CD14-positive monocyte (primary cell): ENCODE measurements around the gene CAST. TPM values are rescaled to one million over a fixed set of nuclear protein-coding genes. Genes with fewer than 3 reads are reported as not detected.

Source experiments
- DNase-seq, 3 donors: peaks; one replicate each; pipeline ENCODE4 v3.0.0-alpha.2; 2011 to 2022
- H2AFZ ChIP-seq: 2 replicates; pipeline ENCODE4 v1.6.0; 2012; ENCODE audit warnings: mild to moderate bottlenecking, low read depth, low read length, inconsistent platforms; ENCODE audit not compliant: insufficient read depth, poor library complexity, severe bottlenecking
- H3K27ac ChIP-seq, 2 donors: 1 replicate in 1 of 2; 2 replicates in 1 of 2; pipeline ENCODE4 v1.5.1; 2012 to 2013; ENCODE audit warnings: low read length in 2 of 2, control low read depth in 1 of 2, inconsistent platforms in 1 of 2, low read depth in 1 of 2, mild to moderate bottlenecking in 1 of 2
- H3K27me3 ChIP-seq, 2 donors: one replicate each; pipeline versions ENCODE4 v1.6.0 to v1.6.1; 2011 to 2013; ENCODE audit warnings: low read length in 2 of 2; ENCODE audit not compliant: control insufficient read depth in 2 of 2, insufficient read depth in 2 of 2
- H3K36me3 ChIP-seq, 2 donors: replicated peaks in 1 of 2; 1 replicate in 1 of 2; 2 replicates in 1 of 2; pipeline versions ENCODE4 v1.5.1 to v1.6.1; 2012 to 2013; ENCODE audit warnings: low read length in 2 of 2, control low read depth in 1 of 2, inconsistent platforms in 1 of 2, mild to moderate bottlenecking in 1 of 2; ENCODE audit not compliant: insufficient read depth in 2 of 2, control insufficient read depth in 1 of 2
- H3K4me1 ChIP-seq, 2 donors: 1 replicate in 1 of 2; 2 replicates in 1 of 2; pipeline versions ENCODE4 v1.5.1 to v1.6.1; 2012 to 2013; ENCODE audit warnings: low read length in 2 of 2, control low read depth in 1 of 2, inconsistent platforms in 1 of 2, mild to moderate bottlenecking in 1 of 2, moderate library complexity in 1 of 2; ENCODE audit not compliant: insufficient read depth in 2 of 2, control insufficient read depth in 1 of 2
- H3K4me2 ChIP-seq: replicated peaks from 2 replicates; pipeline ENCODE3; 2012; ENCODE audit warnings: low read length, moderate library complexity, mild to moderate bottlenecking; ENCODE audit not compliant: poor library complexity, severe bottlenecking; ENCODE audit errors: extremely low read depth
- H3K4me3 ChIP-seq, 3 experiments: fragments of 200-600 bp in 1 of 3; sonication (generic) in 1 of 3; replicated peaks in 1 of 3; 1 replicate in 2 of 3; 2 replicates in 1 of 3; pipeline ENCODE4 v1.5.1; 2011 to 2013; ENCODE audit warnings: low read length in 3 of 3, mild to moderate bottlenecking in 3 of 3, control low read depth in 2 of 3, low read depth in 2 of 3, inconsistent platforms in 1 of 3, moderate library complexity in 1 of 3
- H3K79me2 ChIP-seq: 2 replicates; pipeline ENCODE4 v1.6.0; 2012; ENCODE audit warnings: mild to moderate bottlenecking, control low read depth, inconsistent platforms, low read length, moderate library complexity; ENCODE audit not compliant: insufficient read depth
- H3K9ac ChIP-seq: 2 replicates; pipeline ENCODE4 v1.6.0; 2017; ENCODE audit warnings: low read length, mild to moderate bottlenecking; ENCODE audit not compliant: insufficient read depth, poor library complexity, severe bottlenecking
- H3K9me3 ChIP-seq, 2 donors: replicated peaks in 1 of 2; 1 replicate in 1 of 2; 2 replicates in 1 of 2; pipeline versions ENCODE4 v1.5.1 to v1.6.1; 2012 to 2013; ENCODE audit warnings: low read length in 2 of 2, control low read depth in 1 of 2; ENCODE audit not compliant: control insufficient read depth in 1 of 2, insufficient read depth in 1 of 2
- H4K20me1 ChIP-seq: 2 replicates; pipeline ENCODE4 v1.6.0; 2012; ENCODE audit warnings: mild to moderate bottlenecking, low read length, control low read depth, moderate library complexity; ENCODE audit not compliant: insufficient read depth
- H3K27ac Mint-ChIP-seq, 7 donors: one replicate each; pipeline ENCODE4 v1.8.0; 2020; ENCODE audit warnings: mild to moderate bottlenecking in 7 of 7, mixed read lengths in 7 of 7, moderate library complexity in 6 of 7, inconsistent platforms in 2 of 7
- H3K27me3 Mint-ChIP-seq, 3 donors: one replicate each; pipeline ENCODE4 v1.8.0; 2021 to 2022; ENCODE audit warnings: low read depth in 3 of 3, mild to moderate bottlenecking in 3 of 3, mixed read lengths in 3 of 3, moderate library complexity in 3 of 3, inconsistent platforms in 1 of 3
- H3K36me3 Mint-ChIP-seq, 2 donors: one replicate each; pipeline ENCODE4 v1.8.0; 2020; ENCODE audit warnings: mixed read lengths in 2 of 2, inconsistent platforms in 1 of 2, mild to moderate bottlenecking in 1 of 2
- H3K4me1 Mint-ChIP-seq: one replicate; pipeline ENCODE4 v1.8.0; 2020; ENCODE audit warnings: mild to moderate bottlenecking, mixed read lengths
- H3K4me3 Mint-ChIP-seq, 2 donors: one replicate each; pipeline ENCODE4 v1.8.0; 2020; ENCODE audit warnings: mild to moderate bottlenecking in 2 of 2, mixed read lengths in 2 of 2, moderate library complexity in 1 of 2
- H3K9me3 Mint-ChIP-seq, 7 donors: one replicate each; pipeline ENCODE4 v1.8.0; 2020 to 2022; ENCODE audit warnings: mixed read lengths in 7 of 7, mild to moderate bottlenecking in 6 of 7, moderate library complexity in 6 of 7, inconsistent platforms in 2 of 7
- WGBS: methylation state at CpG from one replicate; pipeline ENCODE4 v1.1.5; 2013; ENCODE audit warnings: missing lambda C conversion rate; ENCODE audit not compliant: insufficient coverage; 5-methylcytosine and 5-hydroxymethylcytosine counted together
- intact Hi-C, 2 donors: fragments of 100-400 bp; cut with micrococcal nuclease; formaldehyde crosslinking; loops; one replicate each; pipeline versions ENCODE4 v1.15.0 to v1.15.1; 2023
- polyA plus RNA-seq, 3 donors: library from polyadenylated mRNA; depleted of rRNA in 1 of 3; unstranded in 2 of 3; stranded (reverse) in 1 of 3; fragments of 300-500 nt in 2 of 3; fragments of >200 nt in 1 of 3; fragmentation: Illumina TruSeq in 2 of 3; gene quantifications; 1 replicate in 2 of 3; 2 replicates in 1 of 3; pipeline ENCODE4 v1.2.3, GENCODE V29; 2012 to 2021
- TF ChIP-seq, protein P1 (sequence below): fragments of 200-600 bp; IDR thresholded peaks from one replicate; pipeline ENCODE4 v1.8.0; 2022; ENCODE audit warnings: antibody characterized with exemption, mild to moderate bottlenecking

Gene CAST
- polyA plus RNA-seq, 3 donors = 49.6 to 125 (median 76.8) TPM

DNA sequence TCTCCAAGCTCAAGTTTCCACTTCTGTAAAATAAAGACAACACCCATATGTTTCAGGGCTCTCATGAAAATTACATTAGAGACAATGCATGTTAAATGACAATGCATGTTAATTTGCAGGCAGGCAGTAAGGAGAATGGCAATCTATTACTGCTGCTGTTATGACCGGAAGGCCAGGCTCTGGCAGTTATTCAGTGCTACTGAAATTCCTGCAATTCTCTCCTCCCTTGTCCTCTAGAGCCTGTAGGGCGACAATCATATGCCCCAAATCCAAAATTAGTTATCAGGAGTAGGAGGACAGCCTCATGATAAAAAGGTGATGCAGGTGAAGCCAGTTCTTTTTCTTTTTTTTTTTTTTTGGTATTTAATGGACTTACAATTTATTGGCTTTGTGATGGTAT, 42.2 kb upstream of the CAST start:
- Histone ChIP-seq H3K4me2 (no peak overlapping the region), H4K20me1 (no peaks in the 10 kb centered on the region), H3K36me3 (no peaks in the 10 kb centered on the region), H3K27me3 (no peaks in the 10 kb centered on the region), H3K27ac (no peak overlapping the region), H3K9ac (no peak overlapping the region), H3K4me1 (peaks cover 5 to 6% of the 10 kb centered on the region in 2 donors), H3K79me2 (no peaks in the 10 kb centered on the region), H3K4me3 (no peak overlapping the region), H2AFZ (no peak overlapping the region), H3K9me3 (peaks cover 10 to 17% of the 10 kb centered on the region in 2 donors)
- H3K9me3 Mint-ChIP-seq = peaks cover 10 to 22% (median 16%) of the 10 kb centered on the region in 7 donors
- no CpG with 5 or more reads among the region's 2 CpGs for WGBS
- intact Hi-C loops = loop anchor here in 1 of 2 donors (10.0 kb wide), 1 partner anchor 45 kb away; the partner anchor contains the start of gene CAST
- TF ChIP-seq, protein P1, sequence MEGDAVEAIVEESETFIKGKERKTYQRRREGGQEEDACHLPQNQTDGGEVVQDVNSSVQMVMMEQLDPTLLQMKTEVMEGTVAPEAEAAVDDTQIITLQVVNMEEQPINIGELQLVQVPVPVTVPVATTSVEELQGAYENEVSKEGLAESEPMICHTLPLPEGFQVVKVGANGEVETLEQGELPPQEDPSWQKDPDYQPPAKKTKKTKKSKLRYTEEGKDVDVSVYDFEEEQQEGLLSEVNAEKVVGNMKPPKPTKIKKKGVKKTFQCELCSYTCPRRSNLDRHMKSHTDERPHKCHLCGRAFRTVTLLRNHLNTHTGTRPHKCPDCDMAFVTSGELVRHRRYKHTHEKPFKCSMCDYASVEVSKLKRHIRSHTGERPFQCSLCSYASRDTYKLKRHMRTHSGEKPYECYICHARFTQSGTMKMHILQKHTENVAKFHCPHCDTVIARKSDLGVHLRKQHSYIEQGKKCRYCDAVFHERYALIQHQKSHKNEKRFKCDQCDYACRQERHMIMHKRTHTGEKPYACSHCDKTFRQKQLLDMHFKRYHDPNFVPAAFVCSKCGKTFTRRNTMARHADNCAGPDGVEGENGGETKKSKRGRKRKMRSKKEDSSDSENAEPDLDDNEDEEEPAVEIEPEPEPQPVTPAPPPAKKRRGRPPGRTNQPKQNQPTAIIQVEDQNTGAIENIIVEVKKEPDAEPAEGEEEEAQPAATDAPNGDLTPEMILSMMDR = no peak
- H3K4me3 Mint-ChIP-seq = no peak overlapping the region
- no peaks in the 10 kb centered on the region for H3K36me3 Mint-ChIP-seq
- DNase-seq = no peak
- H3K27ac Mint-ChIP-seq = no peak overlapping the region
- H3K4me1 Mint-ChIP-seq = peaks cover 19% of the 10 kb centered on the region
- no peaks in the 10 kb centered on the region for H3K27me3 Mint-ChIP-seq

- Histone ChIP-seq H3K4me2 (no peak overlapping the region), H3K4me1 (no peaks in the 10 kb centered on the region), H3K27ac (no peak overlapping the region), H3K27me3 (no peaks in the 10 kb centered on the region), H3K4me3 (no peak overlapping the region), H3K9ac (no peak overlapping the region), H3K36me3 (no peaks in the 10 kb centered on the region), H2AFZ (no peak overlapping the region), H4K20me1 (no peaks in the 10 kb centered on the region), H3K79me2 (no peaks in the 10 kb centered on the region), H3K9me3 (peaks cover 5 to 7% of the 10 kb centered on the region in 2 donors)
- no peak overlapping the region for H3K4me3 Mint-ChIP-seq
- WGBS = no CpG with 5 or more reads among the region's 3 CpGs
- no peak overlapping the region for H3K27ac Mint-ChIP-seq
- H3K27me3 Mint-ChIP-seq = peaks cover 0 to 3% (median 3%) of the 10 kb centered on the region in 3 donors
- peaks cover 9% of the 10 kb centered on the region for H3K4me1 Mint-ChIP-seq
- DNase-seq = no peak
- H3K36me3 Mint-ChIP-seq = peaks cover 0 to 2% of the 10 kb centered on the region in 2 donors
- H3K9me3 Mint-ChIP-seq = peaks cover 5 to 11% (median 7%) of the 10 kb centered on the region in 7 donors
- intact Hi-C loops = no loop called here
- TF ChIP-seq, protein P1 = no peak
Measured at GRCh38 chr5:96624596-96624995, 37.6 kb upstream of the CAST start.
